Bronchial epithelial cell (primary cell): ENCODE results near the gene SCAMP2. TPM values are rescaled to one million over a fixed set of nuclear protein-coding genes. Genes with fewer than 3 reads are reported as not detected.
A peak's percentile ranks its signal among the peaks of the same experiment; 100 is the strongest.

Source experiments
- DNase-seq: peaks from one replicate; pipeline ENCODE4 v3.0.0-alpha.2; 2010; ENCODE audit warnings: low read depth
- FAIRE-seq: peaks from 2 replicates; lab custom pipeline; 2011; peaks lifted over from hg19 to GRCh38; lab: Jason Lieb, UNC
- H3K27me3 ChIP-seq: 2 replicates; pipeline ENCODE4 v1.5.1; 2011; ENCODE audit warnings: low read length; ENCODE audit not compliant: control insufficient read depth, insufficient read depth
- H3K36me3 ChIP-seq: 2 replicates; pipeline ENCODE4 v1.5.1; 2011; ENCODE audit warnings: low read length; ENCODE audit not compliant: control insufficient read depth, insufficient read depth
- H3K4me3 ChIP-seq: 2 replicates; pipeline ENCODE4 v1.5.1; 2011; ENCODE audit warnings: mild to moderate bottlenecking, low read depth, low read length, control low read depth
- total RNA-seq: library from RNA; depleted of rRNA; stranded (reverse); fragments of >200 nt; gene quantifications from 2 replicates; pipeline ENCODE4 v1.2.1, GENCODE V29; 2014
- TF ChIP-seq, protein P1 (sequence below): IDR thresholded peaks from 2 replicates; pipeline ENCODE4 v1.5.1; 2011; ENCODE audit warnings: mild to moderate bottlenecking, moderate library complexity, low read length, control low read depth, inconsistent platforms; ENCODE audit not compliant: insufficient read depth, severe bottlenecking

SCAMP2 gene
- total RNA-seq, 1 donor from 2014 or later, result 20.5 TPM

DNA sequence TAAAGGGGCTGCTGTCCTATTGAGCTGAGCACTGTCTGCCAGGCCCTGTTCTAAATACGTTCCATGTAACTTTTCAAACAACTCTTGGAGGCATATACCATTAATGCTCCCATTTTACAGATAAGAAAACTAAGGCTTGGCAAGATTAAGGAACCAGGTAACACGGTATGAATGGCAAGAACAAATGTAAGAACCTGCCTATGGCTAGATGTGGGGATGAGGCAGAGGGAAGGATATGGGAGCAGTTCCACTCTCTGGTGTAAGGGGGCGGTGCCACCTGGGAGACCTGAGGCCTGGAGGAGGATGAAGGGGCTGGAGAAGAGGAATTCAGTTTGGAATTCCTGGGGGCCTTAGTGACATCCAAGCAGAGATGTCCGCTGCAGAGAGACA is 64.3 kb downstream of the SCAMP2 start:
- no peak for DNase-seq
- TF ChIP-seq, protein P1, sequence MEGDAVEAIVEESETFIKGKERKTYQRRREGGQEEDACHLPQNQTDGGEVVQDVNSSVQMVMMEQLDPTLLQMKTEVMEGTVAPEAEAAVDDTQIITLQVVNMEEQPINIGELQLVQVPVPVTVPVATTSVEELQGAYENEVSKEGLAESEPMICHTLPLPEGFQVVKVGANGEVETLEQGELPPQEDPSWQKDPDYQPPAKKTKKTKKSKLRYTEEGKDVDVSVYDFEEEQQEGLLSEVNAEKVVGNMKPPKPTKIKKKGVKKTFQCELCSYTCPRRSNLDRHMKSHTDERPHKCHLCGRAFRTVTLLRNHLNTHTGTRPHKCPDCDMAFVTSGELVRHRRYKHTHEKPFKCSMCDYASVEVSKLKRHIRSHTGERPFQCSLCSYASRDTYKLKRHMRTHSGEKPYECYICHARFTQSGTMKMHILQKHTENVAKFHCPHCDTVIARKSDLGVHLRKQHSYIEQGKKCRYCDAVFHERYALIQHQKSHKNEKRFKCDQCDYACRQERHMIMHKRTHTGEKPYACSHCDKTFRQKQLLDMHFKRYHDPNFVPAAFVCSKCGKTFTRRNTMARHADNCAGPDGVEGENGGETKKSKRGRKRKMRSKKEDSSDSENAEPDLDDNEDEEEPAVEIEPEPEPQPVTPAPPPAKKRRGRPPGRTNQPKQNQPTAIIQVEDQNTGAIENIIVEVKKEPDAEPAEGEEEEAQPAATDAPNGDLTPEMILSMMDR, result no peak
- FAIRE-seq, result no peak
- Histone ChIP-seq H3K4me3 (no peak overlapping the region), H3K36me3 (no peaks in the 10 kb centered on the region), H3K27me3 (no peaks in the 10 kb centered on the region)

DNA sequence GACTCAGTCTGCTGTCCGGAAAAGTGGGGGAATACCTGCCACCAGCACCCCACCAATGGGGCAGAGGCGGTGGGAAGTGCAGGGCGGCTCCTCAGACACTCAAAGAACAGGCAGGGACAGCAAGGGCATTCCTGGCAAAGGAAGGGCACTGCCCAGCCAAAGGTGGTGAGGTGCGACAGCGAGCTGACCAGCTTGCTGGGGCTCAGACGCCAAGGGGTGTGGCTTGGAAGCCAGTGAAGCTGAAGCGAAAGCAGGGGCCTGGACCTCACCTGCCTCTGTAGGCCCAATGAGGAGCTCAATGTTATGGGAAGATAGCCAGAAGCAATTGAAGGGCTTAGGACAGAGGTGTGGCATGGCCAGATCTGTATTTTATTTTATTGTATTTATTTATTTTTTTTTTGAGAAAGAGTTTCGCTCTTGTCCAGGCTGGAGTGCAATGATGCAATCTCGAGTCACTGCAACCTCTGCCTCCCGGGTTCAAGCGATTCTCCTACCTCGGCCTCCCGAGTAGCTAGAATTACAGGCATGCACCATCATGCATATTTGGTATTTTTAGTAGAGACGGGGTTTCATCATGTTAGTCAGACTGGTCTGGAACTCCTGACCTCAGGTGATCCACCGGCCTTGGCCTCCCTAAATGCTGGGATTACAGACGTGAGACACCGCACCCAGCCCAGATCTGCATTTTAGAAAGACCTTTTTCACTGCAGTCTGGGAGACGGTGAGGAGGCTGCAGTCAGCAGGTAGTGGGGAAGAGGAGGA is 64.9 kb downstream of the SCAMP2 start:
- H3K27me3 ChIP-seq, result no peaks in the 10 kb centered on the region
- H3K4me3 ChIP-seq, result no peak overlapping the region
- FAIRE-seq (no peak), DNase-seq (peak; percentile 61)
- H3K36me3 ChIP-seq, result peaks cover 4% of the 10 kb centered on the region
- TF ChIP-seq, protein P1, result no peak

DNA sequence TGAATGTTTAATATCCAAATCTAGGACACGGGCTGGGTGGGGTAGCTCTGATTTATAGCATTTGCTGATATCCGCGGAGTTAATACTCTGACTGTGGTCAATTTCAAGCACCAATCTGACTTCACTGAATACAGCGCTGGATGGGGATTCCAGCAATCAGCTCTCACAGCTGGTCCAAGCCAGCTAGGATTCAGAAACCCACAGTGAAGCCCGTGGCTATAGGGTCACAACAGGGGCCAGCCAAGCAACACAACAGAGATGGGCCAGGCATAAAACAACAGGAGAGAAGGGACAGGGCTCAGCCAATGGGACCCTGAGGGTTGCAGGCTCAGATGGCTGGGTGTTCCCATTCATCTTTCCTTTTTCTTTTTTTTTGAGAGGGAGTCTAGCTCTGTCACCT is 65.9 kb downstream of the SCAMP2 start:
- FAIRE-seq, result no peak

DNA sequence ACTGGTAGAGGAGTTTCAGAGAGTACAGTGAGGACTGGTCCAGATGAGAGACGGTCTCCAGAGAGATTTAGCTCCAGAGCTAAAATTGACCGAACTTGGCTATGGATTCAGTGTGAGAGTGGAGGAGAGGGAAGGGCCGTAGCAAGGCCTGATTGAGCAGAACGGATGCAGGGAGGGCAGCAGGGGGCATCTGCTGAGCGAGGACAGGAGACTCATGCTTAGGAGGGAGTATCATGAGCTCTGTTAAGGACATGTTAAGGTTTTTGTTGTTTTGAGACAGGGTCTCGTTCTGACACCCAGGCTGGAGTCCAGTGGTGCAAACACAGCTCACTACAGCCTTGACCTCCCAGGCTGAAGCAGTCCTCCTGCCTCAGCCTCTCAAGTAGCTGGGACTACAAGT is 68.2 kb downstream of the SCAMP2 start:
- peaks cover 25% of the 10 kb centered on the region for H3K36me3 ChIP-seq
- TF ChIP-seq, protein P1, result no peak
- FAIRE-seq (no peak), DNase-seq (no peak)
- H3K27me3 ChIP-seq, result no peaks in the 10 kb centered on the region
- no peak overlapping the region for H3K4me3 ChIP-seq

More for the DNA sequence above, 65.9 kb downstream of the SCAMP2 start:
- Histone ChIP-seq H3K4me3 (no peak overlapping the region), H3K36me3 (peaks cover 8% of the 10 kb centered on the region), H3K27me3 (no peaks in the 10 kb centered on the region)
- no peak for DNase-seq
- TF ChIP-seq, protein P1, result no peak

DNA sequence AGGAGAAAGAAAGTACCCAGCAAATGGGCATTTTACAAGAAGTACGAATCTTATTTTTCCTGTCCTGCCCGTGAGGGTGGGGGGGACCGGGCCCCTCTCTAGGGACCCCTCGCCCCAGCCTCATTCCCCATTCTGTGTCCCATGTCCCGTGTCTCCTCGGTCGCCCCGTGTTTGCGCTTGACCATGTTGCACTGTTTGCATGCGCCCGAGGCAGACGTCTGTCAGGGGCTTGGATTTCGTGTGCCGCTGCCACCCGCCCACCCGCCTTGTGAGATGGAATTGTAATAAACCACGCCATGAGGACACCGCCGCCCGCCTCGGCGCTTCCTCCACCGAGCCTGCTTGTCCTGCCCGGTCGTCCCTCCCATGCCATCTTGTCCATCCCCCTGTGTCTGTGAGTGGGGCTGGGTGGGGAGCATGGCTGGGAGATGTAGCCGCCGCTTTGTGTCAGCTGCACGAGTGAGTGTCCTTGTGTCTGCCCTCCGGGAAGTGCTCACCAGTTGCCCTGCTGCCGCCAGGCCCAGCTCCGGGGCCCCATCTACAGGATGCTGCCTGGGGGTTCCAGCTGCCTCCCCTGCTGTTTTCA is 70.2 kb downstream of the SCAMP2 start:
- TF ChIP-seq, protein P1, result no peak
- DNase-seq (no peak), FAIRE-seq (no peak)
- peaks cover 34% of the 10 kb centered on the region for H3K36me3 ChIP-seq
- H3K27me3 ChIP-seq, result no peaks in the 10 kb centered on the region
- H3K4me3 ChIP-seq, result no peak overlapping the region
